Measurements from ENCODE around the gene PDCD7.

The PDCD7 gene

DNA sequence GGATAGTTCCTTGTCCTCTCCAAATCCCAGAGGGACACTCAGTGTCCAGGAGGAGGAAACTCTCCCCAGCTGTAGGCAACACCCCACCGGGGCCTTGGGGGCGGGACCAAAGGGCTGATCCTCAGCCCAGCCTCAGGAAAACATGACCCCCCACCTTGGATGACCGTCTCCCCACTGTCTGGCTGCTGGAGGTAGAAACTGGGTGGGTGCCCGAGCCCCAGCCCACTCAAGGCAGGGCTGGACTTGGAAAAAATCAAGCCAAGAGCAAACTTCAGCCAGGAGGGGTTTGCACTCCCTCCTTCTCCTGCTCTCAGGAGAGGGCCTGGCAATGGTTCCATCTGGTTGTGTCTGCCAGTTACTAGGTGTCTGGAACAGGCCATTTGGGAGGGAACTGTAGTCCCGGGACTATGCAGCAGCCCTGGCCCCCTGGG is 62.2 kb downstream of the PDCD7 start:
- DNase-seq: no peak

- DNase-seq: no peak
Observed at GRCh38 chr15:65069779-65070546, 63.6 kb downstream of the PDCD7 start.

DNA sequence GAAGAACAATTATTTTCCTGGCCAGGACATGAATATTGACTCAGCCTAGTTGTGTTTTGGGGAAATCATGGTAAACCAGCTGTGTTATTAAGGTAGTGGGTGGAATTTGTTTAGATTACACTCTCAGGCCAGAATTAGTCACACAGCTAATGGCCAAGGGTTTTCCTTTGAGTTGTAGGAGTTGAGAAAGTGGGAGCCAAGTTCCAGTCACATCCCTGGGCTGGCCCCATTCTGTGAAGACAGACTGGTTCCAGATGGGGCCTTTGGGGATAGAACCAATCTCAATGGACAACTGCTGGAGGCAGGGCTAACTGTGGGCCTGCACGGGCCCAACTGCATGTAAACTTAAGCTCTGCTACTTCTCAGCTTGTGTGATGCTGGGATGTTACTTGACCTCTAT is 64.4 kb downstream of the PDCD7 start:
- DNase-seq: no peak

- DNase-seq: no peak
Observed at GRCh38 chr15:65068403-65068788, 65.2 kb downstream of the PDCD7 start.

GRCh38 chr15:65067645-65068402 is 65.8 kb downstream of the PDCD7 start, which contains the start of gene RASL12:
Gene RASL12, minus strand, starts transcription at chr15:65067991. Its CDS starts 156 bp downstream, at chr15:65067835.
- no peak for DNase-seq
